IMR-90 (cell line): Measurements from ENCODE around the gene OR5L1. TPM values are rescaled to one million over a fixed set of nuclear protein-coding genes. Genes with fewer than 3 reads are reported as not detected.

ENCODE experiments used
- ATAC-seq: fragments of 200-7000 bp; cut with Tn5 transposase; 2 replicates; pipeline ENCODE4 v1.9.1; 2020; ENCODE audit warnings: low read depth, mild to moderate bottlenecking, moderate library complexity
- BruUV-seq: library from RNA; stranded (reverse); fragments of 400-500 nt; replicated peaks from 2 replicates; lab custom pipeline; 2021; lab: Mats Ljungman, UMichigan
- CTCF ChIA-PET: fragments of 300-600 bp; formaldehyde crosslinking; extraction: SDS; loops from one replicate; lab custom pipeline; 2021; ENCODE audit warnings: antibody characterized with exemption; lab: Yijun Ruan, JAX
- POLR2A ChIA-PET: fragments of 300-600 bp; sonication (Branson Sonifier 250); formaldehyde crosslinking; loops from one replicate; lab custom pipeline; 2022; ENCODE audit warnings: antibody characterized with exemption; ENCODE audit not compliant: unreplicated experiment; lab: Charles Lee
- DNase-seq: peaks from one replicate; pipeline ENCODE4 v3.0.0; 2013
- H2AFZ ChIP-seq: replicated peaks from 2 replicates; pipeline ENCODE3; 2013; ENCODE audit warnings: low read length, mild to moderate bottlenecking; ENCODE audit not compliant: poor library complexity
- H2AK5ac ChIP-seq: 2 replicates; pipeline ENCODE4 v1.6.1; 2013; ENCODE audit warnings: low read depth, low read length, inconsistent platforms
- H2AK9ac ChIP-seq: replicated peaks from 2 replicates; pipeline ENCODE3; 2013; ENCODE audit warnings: mild to moderate bottlenecking, low read depth, low read length, moderate library complexity; ENCODE audit not compliant: poor library complexity
- H2BK120ac ChIP-seq: 2 replicates; pipeline ENCODE4 v1.6.1; 2013; ENCODE audit warnings: low read depth, low read length, inconsistent platforms
- H2BK15ac ChIP-seq: 3 replicates; pipeline ENCODE4 v1.6.1; 2013; ENCODE audit warnings: low read depth, low read length, inconsistent platforms
- H2BK20ac ChIP-seq: 2 replicates; pipeline ENCODE4 v1.6.1; 2013; ENCODE audit warnings: low read depth, mild to moderate bottlenecking, inconsistent platforms, low read length, moderate library complexity
- H2BK5ac ChIP-seq: 2 replicates; pipeline ENCODE4 v1.6.1; 2013; ENCODE audit warnings: mild to moderate bottlenecking, low read depth, low read length, inconsistent platforms; ENCODE audit not compliant: poor library complexity, severe bottlenecking
- H3K14ac ChIP-seq: replicated peaks from 2 replicates; pipeline ENCODE4 v1.6.1; 2013; ENCODE audit warnings: low read depth, low read length, inconsistent platforms
- H3K18ac ChIP-seq: 2 replicates; pipeline ENCODE4 v1.6.1; 2013; ENCODE audit warnings: low read depth, low read length, control low read depth
- H3K23ac ChIP-seq: 2 replicates; pipeline ENCODE4 v1.6.1; 2013; ENCODE audit warnings: low read depth, low read length, inconsistent platforms
- H3K27ac ChIP-seq: 2 replicates; pipeline ENCODE4 v1.5.1; 2013; ENCODE audit warnings: mild to moderate bottlenecking, control low read depth, low read length; ENCODE audit not compliant: insufficient read depth
- H3K27me3 ChIP-seq: 2 replicates; pipeline ENCODE4 v1.6.1; 2013; ENCODE audit warnings: low read length; ENCODE audit not compliant: control insufficient read depth, insufficient read depth
- H3K36me3 ChIP-seq: 2 replicates; pipeline ENCODE4 v1.6.1; 2013; ENCODE audit warnings: low read length, mixed read lengths; ENCODE audit not compliant: control insufficient read depth, insufficient read depth
- H3K4ac ChIP-seq: 2 replicates; pipeline ENCODE4 v1.6.1; 2013; ENCODE audit warnings: low read depth, low read length, inconsistent platforms
- H3K4me1 ChIP-seq: 2 replicates; pipeline ENCODE4 v1.6.1; 2013; ENCODE audit warnings: low read length, mixed read lengths; ENCODE audit not compliant: control insufficient read depth, insufficient read depth
- H3K4me2 ChIP-seq: 2 replicates; pipeline ENCODE4 v1.6.1; 2013; ENCODE audit warnings: low read depth, mild to moderate bottlenecking, control low read depth, low read length, moderate library complexity
- H3K4me3 ChIP-seq: 2 replicates; pipeline ENCODE4 v1.5.1; 2013; ENCODE audit warnings: low read depth, mild to moderate bottlenecking, control low read depth, low read length, moderate library complexity; ENCODE audit not compliant: insufficient read depth
- H3K56ac ChIP-seq: 2 replicates; pipeline ENCODE4 v1.6.1; 2013; ENCODE audit warnings: low read length, inconsistent platforms; ENCODE audit not compliant: insufficient read depth; ENCODE audit errors: extremely low read depth
- H3K79me1 ChIP-seq, 2 experiments: 2 replicates each; pipeline ENCODE4 v1.6.1; 2013; ENCODE audit warnings: low read length in 2 of 2, inconsistent platforms in 1 of 2, low read depth in 1 of 2
- H3K9ac ChIP-seq: 2 replicates; pipeline ENCODE4 v1.6.1; 2013; ENCODE audit warnings: low read depth, low read length, control low read depth
- H3K9me1 ChIP-seq: 2 replicates; pipeline ENCODE4 v1.6.1; 2013; ENCODE audit warnings: low read length, inconsistent platforms; ENCODE audit not compliant: insufficient read depth
- H3K9me3 ChIP-seq: 2 replicates; pipeline ENCODE4 v1.6.1; 2013; ENCODE audit warnings: low read length; ENCODE audit not compliant: control insufficient read depth, insufficient read depth
- H4K20me1 ChIP-seq: 2 replicates; pipeline ENCODE4 v1.6.1; 2013; ENCODE audit warnings: low read length, inconsistent platforms; ENCODE audit not compliant: insufficient read depth
- H4K5ac ChIP-seq: 2 replicates; pipeline ENCODE4 v1.6.1; 2013; ENCODE audit warnings: mild to moderate bottlenecking, low read depth, low read length, control low read depth
- H4K8ac ChIP-seq, 2 experiments: 2 replicates each; pipeline ENCODE4 v1.6.1; 2013; ENCODE audit warnings: low read depth in 2 of 2, low read length in 2 of 2, control low read depth in 1 of 2, inconsistent platforms in 1 of 2
- H4K91ac ChIP-seq: 2 replicates; pipeline ENCODE4 v1.6.1; 2013; ENCODE audit warnings: low read depth, low read length, inconsistent platforms; ENCODE audit not compliant: insufficient read depth
- BHLHE40 ChIP-seq: fragments of 150-350 bp; IDR thresholded peaks from 2 replicates; pipeline ENCODE4 v1.6.1; 2016; ENCODE audit warnings: mild to moderate bottlenecking, low read depth, low read length
- CHD1 ChIP-seq: IDR thresholded peaks from 2 replicates; pipeline ENCODE4 v1.6.1; 2012; ENCODE audit warnings: low read depth, low read length, improper control_type of control experiment
- MAFK ChIP-seq: IDR thresholded peaks from 2 replicates; pipeline ENCODE4 v1.6.1; 2012; ENCODE audit warnings: low read depth, low read length, improper control_type of control experiment
- MAZ ChIP-seq: IDR thresholded peaks from 2 replicates; pipeline ENCODE4 v1.6.1; 2012; ENCODE audit warnings: low read depth, mild to moderate bottlenecking, low read length, improper control_type of control experiment, moderate library complexity, borderline replicate concordance
- MXI1 ChIP-seq: IDR thresholded peaks from 2 replicates; pipeline ENCODE4 v1.6.1; 2012; ENCODE audit warnings: low read depth, mild to moderate bottlenecking, low read length, moderate library complexity, borderline replicate concordance
- NFE2L2 ChIP-seq: fragments of 150-350 bp; IDR thresholded peaks from 2 replicates; pipeline ENCODE4 v1.6.1; 2016; ENCODE audit warnings: low read depth, mild to moderate bottlenecking, low read length
- RAD21 ChIP-seq: IDR thresholded peaks from 2 replicates; pipeline ENCODE4 v1.6.1; 2012; ENCODE audit warnings: low read length, improper control_type of control experiment
- RCOR1 ChIP-seq: IDR thresholded peaks from 2 replicates; pipeline ENCODE4 v1.6.1; 2012; ENCODE audit warnings: mild to moderate bottlenecking, low read length, improper control_type of control experiment; ENCODE audit not compliant: insufficient replicate concordance
- SMC3 ChIP-seq: fragments of 150-350 bp; IDR thresholded peaks from 2 replicates; pipeline ENCODE4 v1.6.1; 2016; ENCODE audit warnings: low read depth, mild to moderate bottlenecking, antibody characterized with exemption, low read length, moderate library complexity
- dilution Hi-C: fragments of 300-500 bp; cut with HindIII; formaldehyde crosslinking; loops from one replicate; pipeline ENCODE4 v1.14.3; 2018; ENCODE audit warnings: low sequenced_read_pairs; ENCODE audit not compliant: unreplicated experiment
- in situ Hi-C: fragments of 300-500 bp; cut with MboI; formaldehyde crosslinking; loops from 3 replicates; pipeline ENCODE4 v1.14.3; 2019; ENCODE audit warnings: low sequenced_read_pairs, inconsistent platforms, mixed read lengths
- intact Hi-C: fragments of 100-400 bp; cut with micrococcal nuclease; formaldehyde crosslinking; loops from 2 replicates; pipeline ENCODE4 v1.10.0; 2022
- polyA plus RNA-seq, 3 experiments: library from polyadenylated mRNA; depleted of rRNA; stranded (reverse); fragments of >200 nt; gene quantifications; 2 replicates each; pipeline ENCODE4 v1.2.3, GENCODE V29; 2012; ENCODE audit warnings: low replicate concordance in 1 of 3
- total RNA-seq: library from RNA; depleted of rRNA; stranded (reverse); fragments of >200 nt; gene quantifications from 2 replicates; pipeline ENCODE4 v1.2.3, GENCODE V29; 2012
- TF ChIP-seq, protein P1 (sequence below): conservative IDR thresholded peaks from 2 replicates; pipeline ENCODE4 v1.5.1; 2012; ENCODE audit warnings: mild to moderate bottlenecking, low read depth, low read length, improper control_type of control experiment

Gene OR5L1
- total and polyA plus RNA-seq, 2 of the 4 experiments (the other 2 are of a cell fraction) = not detected

DNA sequence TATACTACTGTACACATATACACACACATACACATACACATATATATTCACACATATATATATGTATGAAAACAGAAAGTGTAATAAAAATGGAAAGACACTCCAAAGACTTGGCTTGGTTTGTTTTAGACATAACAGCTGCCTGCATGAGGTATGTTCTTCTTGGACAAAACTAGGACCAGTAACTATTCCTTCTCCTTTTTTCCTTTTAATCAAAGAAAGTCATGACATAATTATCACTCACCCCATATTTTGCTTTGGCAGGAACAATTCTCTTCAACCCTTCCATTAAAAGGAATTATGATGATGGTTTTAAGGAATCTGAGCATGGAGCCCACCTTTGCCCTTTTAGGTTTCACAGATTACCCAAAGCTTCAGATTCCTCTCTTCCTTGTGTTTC lies 15.9 kb upstream of the OR5L1 start, which contains the start of gene OR5D14:
Gene OR5D14 (plus strand): TSS at position 301 of the 400 bp plus-strand sequence. CDS start 0 bp downstream, at position 301.
- no peak within 1 kb of the TSS for H2BK120ac ChIP-seq
- dilution Hi-C loops = no loop called here
- H3K27me3 ChIP-seq = no peaks in the 10 kb centered on the region
- H3K23ac ChIP-seq = no peak within 1 kb of the TSS
- intact Hi-C loops = loop anchor here (10.0 kb wide), 1 partner anchor 50 kb away; no protein-coding TSS in a partner anchor
- H3K27ac ChIP-seq = no peak within 1 kb of the TSS
- no peak within 1 kb of the TSS for H2AK9ac ChIP-seq
- no peak within 1 kb of the TSS for H4K5ac ChIP-seq
- no peak within 1 kb of the TSS for H2BK20ac ChIP-seq
- H3K14ac ChIP-seq = no peak within 1 kb of the TSS
- H3K4me2 ChIP-seq = no peak within 1 kb of the TSS
- no TSS peak for BruUV-seq
- H2BK5ac ChIP-seq = no peak within 1 kb of the TSS
- H2AFZ ChIP-seq = no peak within 1 kb of the TSS
- H2AK5ac ChIP-seq = no peak within 1 kb of the TSS
- no peak for DNase-seq
- POLR2A ChIA-PET = no interaction called here
- no peaks in the 10 kb centered on the region for H3K36me3 ChIP-seq
- no peak for ATAC-seq
- no peaks in the 10 kb centered on the region for H4K20me1 ChIP-seq
- no peak within 1 kb of the TSS for H2BK15ac ChIP-seq
- TF ChIP-seq MXI1 = no peak
- no peak for TF ChIP-seq SMC3
- no peak for TF ChIP-seq CHD1
- no peak for TF ChIP-seq RCOR1
- TF ChIP-seq, protein P1, sequence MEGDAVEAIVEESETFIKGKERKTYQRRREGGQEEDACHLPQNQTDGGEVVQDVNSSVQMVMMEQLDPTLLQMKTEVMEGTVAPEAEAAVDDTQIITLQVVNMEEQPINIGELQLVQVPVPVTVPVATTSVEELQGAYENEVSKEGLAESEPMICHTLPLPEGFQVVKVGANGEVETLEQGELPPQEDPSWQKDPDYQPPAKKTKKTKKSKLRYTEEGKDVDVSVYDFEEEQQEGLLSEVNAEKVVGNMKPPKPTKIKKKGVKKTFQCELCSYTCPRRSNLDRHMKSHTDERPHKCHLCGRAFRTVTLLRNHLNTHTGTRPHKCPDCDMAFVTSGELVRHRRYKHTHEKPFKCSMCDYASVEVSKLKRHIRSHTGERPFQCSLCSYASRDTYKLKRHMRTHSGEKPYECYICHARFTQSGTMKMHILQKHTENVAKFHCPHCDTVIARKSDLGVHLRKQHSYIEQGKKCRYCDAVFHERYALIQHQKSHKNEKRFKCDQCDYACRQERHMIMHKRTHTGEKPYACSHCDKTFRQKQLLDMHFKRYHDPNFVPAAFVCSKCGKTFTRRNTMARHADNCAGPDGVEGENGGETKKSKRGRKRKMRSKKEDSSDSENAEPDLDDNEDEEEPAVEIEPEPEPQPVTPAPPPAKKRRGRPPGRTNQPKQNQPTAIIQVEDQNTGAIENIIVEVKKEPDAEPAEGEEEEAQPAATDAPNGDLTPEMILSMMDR = no peak
- no peak for TF ChIP-seq RAD21
- TF ChIP-seq BHLHE40 = no peak
- no peak for TF ChIP-seq MAZ
- no peak for TF ChIP-seq MAFK
- TF ChIP-seq NFE2L2 = no peak
- H3K4me3 ChIP-seq = no peak within 1 kb of the TSS
- H3K79me1 ChIP-seq = no peaks in the 10 kb centered on the region
- H3K4ac ChIP-seq = no peak within 1 kb of the TSS
- H3K9me1 ChIP-seq = no peaks in the 10 kb centered on the region
- H3K4me1 ChIP-seq = no peaks in the 10 kb centered on the region
- H3K9me3 ChIP-seq = peaks cover 4% of the 10 kb centered on the region
- H3K9ac ChIP-seq = no peak within 1 kb of the TSS
- H3K56ac ChIP-seq = no peak within 1 kb of the TSS
- CTCF ChIA-PET = no interaction called here
- in situ Hi-C loops = no loop called here
- H4K8ac ChIP-seq = no peak within 1 kb of the TSS
- H3K18ac ChIP-seq = no peak within 1 kb of the TSS
- no peak within 1 kb of the TSS for H4K91ac ChIP-seq
